Amygdala (tissue), 56 donors: ENCODE measurements around the gene SLC7A5.
"Not testable (repeated sequence)": the region's sequence is repeated elsewhere in the genome, so short reads cannot be mapped to it uniquely, and the experiment has no call there.

ENCODE experiments used
- DNase-seq, 56 donors: peaks; one replicate each; lab custom pipeline; 2025; lab: John Stamatoyannopoulos, UW

The SLC7A5 gene

DNA sequence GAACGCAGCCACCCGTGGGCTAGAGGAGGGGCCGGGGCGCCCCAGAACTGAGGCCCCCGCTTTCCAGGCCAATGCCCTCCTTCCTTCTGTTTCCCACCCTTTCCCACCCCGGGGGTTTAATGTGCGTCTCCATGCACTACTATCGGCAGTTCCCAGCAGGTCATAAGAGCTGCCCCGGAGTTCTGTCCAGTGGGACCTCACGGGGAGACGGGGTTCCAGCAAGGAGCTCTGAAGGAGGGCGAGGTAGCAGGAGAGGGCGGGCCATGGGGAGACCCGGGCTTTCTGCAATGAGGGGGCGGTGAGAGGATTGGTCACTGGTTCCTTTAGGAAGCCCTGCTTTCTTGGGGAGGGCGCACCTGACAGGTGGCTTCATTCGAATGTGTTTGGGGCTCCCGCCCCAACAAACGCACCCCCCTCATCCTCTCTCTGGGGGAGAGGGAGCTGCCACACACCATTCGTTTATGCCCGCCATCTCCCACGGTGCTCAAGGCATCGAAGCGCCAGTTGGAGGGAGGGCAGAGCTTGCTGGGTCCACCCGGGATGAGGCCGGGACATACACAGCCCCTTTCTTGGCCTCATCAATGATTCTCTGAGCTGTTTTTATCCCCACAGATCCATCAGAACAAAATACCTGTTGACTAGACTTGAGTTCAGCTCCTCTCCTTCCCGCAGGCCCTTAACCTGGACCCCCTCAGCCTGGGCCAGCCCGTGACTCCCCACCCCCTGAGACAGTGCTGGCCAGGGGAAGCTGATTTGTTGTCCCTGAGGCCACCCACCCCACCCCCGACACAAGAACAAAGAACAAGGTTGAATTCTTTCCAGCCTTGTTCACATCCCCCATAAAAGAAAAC is 44.1 kb downstream of the SLC7A5 start:
- no peak for DNase-seq

GRCh38 chr16:87824016-87824990 is 45.0 kb downstream of the SLC7A5 start:
- no peak for DNase-seq

- no peak for DNase-seq
Measured at GRCh38 chr16:87823181-87823929, 46.0 kb downstream of the SLC7A5 start.

- DNase-seq: no peak
Measured at GRCh38 chr16:87822108-87822970, 47.0 kb downstream of the SLC7A5 start.

DNA sequence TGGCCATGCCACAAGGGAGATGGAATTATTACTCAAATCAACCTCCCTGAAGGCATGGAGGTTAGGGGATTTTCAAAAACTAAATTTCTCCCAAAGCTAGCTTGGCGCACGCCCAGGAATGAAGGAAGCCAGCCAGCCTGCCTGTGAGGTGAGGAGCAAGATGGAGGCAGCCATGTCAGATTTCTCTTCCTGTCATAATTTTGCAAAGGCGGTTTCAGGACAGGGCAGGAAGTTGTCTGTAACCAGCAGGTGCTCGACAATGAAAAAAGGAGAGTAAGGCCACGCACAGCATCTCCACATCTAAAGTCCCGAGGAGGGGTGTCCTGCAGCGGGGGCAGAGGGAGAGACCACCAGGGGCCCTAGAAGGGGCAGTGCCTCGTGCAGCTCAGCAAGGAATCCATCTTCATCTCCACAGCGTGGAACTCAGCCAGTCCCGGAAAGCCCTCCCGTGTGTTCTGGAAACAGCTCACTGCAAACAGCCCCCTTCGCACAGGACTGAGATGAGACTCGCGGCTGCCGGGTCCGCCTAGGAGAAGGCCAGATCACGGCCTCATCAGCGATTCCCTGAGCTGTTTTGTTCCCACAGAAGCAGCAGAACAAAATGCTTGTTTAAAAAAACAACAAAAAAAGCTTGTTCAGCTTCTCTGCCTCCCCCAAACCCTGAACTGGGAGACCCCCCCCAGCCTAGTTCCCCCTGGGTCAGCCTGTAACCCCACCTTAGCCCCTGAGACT is 47.8 kb downstream of the SLC7A5 start:
- DNase-seq: no peak

DNA sequence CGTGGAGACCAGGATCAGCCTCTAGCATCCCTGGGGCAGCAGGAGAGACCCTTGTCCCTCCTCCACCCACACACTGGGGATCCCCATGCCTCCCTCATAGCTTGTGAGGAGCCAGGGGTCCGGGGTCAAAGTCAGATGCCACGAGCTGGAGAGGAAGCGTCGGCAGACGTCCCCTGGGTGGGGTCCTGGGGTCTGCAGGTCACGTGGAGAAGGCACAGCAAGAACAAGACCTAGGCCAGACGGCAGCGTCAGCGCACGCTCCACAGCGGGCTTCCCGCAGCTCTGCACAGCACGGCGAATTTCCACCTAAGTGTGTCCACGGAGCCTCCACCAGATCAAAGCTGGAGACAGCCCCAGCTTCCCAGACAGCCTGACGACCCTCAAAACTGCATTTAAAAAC is 49.3 kb downstream of the SLC7A5 start:
- DNase-seq: no peak

DNA sequence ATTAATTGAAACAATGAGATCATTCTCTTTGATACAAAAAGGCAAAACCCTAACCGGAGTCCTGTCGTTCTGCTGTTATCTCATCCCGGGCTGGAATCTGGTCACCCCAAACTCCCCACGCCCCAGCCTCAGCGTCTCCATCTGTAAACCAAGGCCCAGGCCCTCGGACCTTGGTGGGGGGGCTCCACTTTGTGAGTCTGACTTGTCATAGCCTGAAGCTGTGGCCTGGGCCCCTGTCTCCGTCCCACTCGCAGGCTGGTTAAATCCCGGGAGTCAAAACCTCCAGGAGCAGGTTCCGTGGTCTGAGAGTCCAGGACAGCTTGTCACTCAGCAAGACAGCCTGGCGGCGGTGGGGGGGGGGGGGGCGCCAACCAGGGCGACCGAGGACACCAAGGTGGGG is 50.0 kb downstream of the SLC7A5 start:
- no peak for DNase-seq

DNA sequence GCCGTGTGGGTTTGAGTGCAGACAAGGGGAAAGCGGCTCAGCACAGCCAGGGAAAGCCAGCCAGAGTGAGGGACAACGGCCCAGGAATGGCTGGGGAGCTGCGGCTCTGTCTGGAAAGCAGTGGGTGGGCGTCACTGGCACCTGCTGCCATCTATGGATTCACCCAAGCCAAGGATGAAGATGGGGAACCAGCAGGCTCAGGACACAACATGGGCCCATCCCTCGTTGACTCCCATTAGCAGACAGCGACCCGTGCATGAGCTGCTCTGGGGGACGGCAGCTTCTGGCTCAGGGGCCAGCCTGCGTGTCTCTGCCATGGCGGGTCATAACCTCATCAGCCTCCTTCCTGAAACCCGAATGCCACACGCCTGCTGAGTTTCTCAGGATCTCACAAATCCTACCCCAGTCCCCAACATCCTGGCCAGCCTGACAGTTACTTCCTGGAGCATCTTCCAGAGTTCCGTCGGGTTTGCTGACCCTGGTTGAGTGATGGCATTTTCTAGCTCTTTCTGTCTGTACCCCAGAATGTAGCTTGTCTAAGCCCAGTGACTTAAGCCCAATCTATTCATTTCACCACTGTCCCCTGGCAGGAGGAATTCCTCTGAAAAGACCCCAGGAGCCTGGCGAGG is 50.7 kb downstream of the SLC7A5 start:
- DNase-seq: no peak

DNA sequence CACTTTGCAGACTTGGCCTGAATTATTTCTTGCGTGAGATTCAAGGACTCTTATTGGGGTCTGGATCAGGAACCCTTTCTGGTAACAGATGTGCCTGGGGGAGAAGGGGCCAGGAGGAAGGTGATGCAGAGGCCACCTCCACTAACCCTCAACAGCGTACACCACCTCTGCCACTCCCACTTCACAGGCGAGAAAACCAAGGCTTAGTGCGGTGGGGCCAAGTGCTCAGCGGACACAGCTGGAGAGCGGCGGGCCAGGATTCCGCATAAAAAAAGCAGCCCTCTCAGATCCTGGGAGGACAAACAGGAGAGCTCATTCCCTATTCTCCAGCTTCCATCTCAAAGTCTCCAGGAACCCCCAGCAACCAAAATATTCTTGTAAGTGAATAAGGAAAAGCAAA is 51.4 kb downstream of the SLC7A5 start:
- DNase-seq: no peak

DNA sequence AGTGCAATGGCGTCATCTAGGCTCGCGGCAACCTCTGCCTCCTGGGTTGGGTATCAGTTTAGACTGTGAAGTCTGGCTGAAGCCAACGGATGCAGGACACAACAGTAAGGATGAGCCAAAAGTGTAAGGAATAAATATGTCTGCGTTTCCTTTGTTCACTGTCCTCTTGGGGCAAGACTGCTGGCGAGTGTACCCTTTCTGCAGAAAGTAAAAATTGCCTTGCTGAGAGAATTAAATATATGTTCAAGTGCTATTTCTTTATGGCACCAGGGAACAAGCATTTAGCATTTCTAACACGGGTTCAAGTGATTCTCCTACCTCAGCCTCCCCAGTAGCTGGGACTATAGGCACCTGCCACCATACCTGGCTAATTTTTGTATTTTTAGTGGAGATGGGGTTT is 51.9 kb downstream of the SLC7A5 start:
- not testable (repeated sequence) for DNase-seq

DNA sequence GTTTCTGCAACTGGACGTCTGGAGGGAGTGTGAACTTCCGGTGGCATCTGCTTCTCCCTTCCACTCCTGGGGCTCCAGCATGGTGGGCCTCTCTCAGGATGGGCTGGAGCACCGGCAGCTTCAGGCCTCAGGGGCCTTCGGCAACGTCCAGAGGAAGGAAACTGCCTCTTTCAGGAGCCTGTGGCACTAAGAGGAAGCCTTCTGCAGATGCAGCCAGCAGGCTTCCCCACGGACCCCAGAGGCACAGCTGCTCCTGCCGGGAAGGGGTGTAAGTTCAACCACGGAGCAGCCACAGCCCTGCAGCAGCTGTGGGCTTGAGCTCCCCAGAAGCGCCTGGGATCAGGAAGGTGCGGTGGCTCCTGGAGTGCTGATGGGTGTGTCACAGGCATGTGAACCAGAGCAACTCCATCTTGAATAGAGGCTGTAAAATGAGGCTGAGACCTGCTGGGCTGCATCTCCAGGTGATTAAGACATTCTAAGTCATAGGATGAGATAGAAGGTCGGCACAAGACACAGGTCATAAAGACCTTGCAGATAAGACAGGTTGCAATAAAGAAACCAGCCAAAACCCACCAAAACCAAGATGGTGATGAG is 52.7 kb downstream of the SLC7A5 start:
- no peak for DNase-seq

GRCh38 chr16:87815567-87815966 is 53.7 kb downstream of the SLC7A5 start:
- DNase-seq: peak in 2 of 56 donors; percentile 12 to 13

- no peak for DNase-seq
Measured at GRCh38 chr16:87812200-87812656, 57.1 kb downstream of the SLC7A5 start.

GRCh38 chr16:87811454-87811853 is 57.9 kb downstream of the SLC7A5 start:
- DNase-seq: not testable (repeated sequence)

GRCh38 chr16:87809150-87809902 is 60.0 kb downstream of the SLC7A5 start:
- DNase-seq: no peak

DNA sequence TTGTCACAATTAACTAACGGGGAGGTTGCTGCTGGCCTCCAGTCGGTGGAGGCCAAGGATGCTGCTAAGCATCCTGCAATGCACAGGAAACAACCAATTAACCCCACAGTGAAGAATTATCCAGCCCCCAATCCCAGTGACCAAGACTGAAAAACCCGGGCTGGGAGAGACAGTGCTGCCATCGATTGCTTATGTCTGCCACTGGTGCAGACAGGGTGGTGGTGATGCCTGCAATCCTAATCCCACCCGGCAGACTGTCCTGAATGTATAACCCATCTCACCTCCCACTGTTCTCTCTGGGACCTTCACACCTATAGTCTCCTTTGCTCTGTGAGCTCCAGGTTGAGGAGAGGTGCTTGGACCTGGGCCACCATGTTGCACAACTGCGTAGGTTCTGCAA is 61.2 kb downstream of the SLC7A5 start:
- no peak for DNase-seq
